ENCODE measurements around the gene CFAP107.
"Not testable (repeated sequence)": the region's sequence is repeated elsewhere in the genome, so short reads cannot be mapped to it uniquely, and the experiment has no call there.

The CFAP107 gene

GRCh38 chr1:12722626-12723025 lies 23.4 kb upstream of the CFAP107 start:
- H3K4me3 Mint-ChIP-seq = no peak overlapping the region
- no peaks in the 10 kb centered on the region for H3K36me3 Mint-ChIP-seq
- no peak overlapping the region for H3K27ac Mint-ChIP-seq
- no peaks in the 10 kb centered on the region for H3K9me3 Mint-ChIP-seq
- peaks cover 20% of the 10 kb centered on the region for H3K27me3 Mint-ChIP-seq
- H3K4me1 Mint-ChIP-seq = no peaks in the 10 kb centered on the region

- Mint-ChIP-seq H3K27me3 (peaks cover 36% of the 10 kb centered on the region), H3K4me3 (no peak overlapping the region), H3K27ac (no peak overlapping the region), H3K4me1 (no peaks in the 10 kb centered on the region), H3K36me3 (peaks cover 5% of the 10 kb centered on the region), H3K9me3 (peaks cover 9% of the 10 kb centered on the region)
Observed at GRCh38 chr1:12728391-12728790, 17.6 kb upstream of the CFAP107 start.

GRCh38 chr1:12730156-12730555 lies 15.8 kb upstream of the CFAP107 start:
- H3K27me3 Mint-ChIP-seq = peaks cover 44% of the 10 kb centered on the region
- H3K4me3 Mint-ChIP-seq = no peak overlapping the region
- H3K27ac Mint-ChIP-seq = no peak overlapping the region
- H3K4me1 Mint-ChIP-seq = no peaks in the 10 kb centered on the region
- H3K9me3 Mint-ChIP-seq = peaks cover 13% of the 10 kb centered on the region
- H3K36me3 Mint-ChIP-seq = peaks cover 7% of the 10 kb centered on the region

GRCh38 chr1:12731084-12731483 lies 14.9 kb upstream of the CFAP107 start:
- not testable (repeated sequence) for H3K27ac Mint-ChIP-seq, H3K4me3 Mint-ChIP-seq, H3K36me3 Mint-ChIP-seq, H3K4me1 Mint-ChIP-seq
- H3K9me3 Mint-ChIP-seq = peaks cover 18% of the 10 kb centered on the region
- H3K27me3 Mint-ChIP-seq = peaks cover 45% of the 10 kb centered on the region

- Mint-ChIP-seq H3K4me1 (no peaks in the 10 kb centered on the region), H3K4me3 (no peak overlapping the region), H3K27me3 (peaks cover 50% of the 10 kb centered on the region), H3K27ac (no peak overlapping the region), H3K9me3 (peaks cover 34% of the 10 kb centered on the region), H3K36me3 (peaks cover 9% of the 10 kb centered on the region)
Observed at GRCh38 chr1:12734651-12735050, 11.3 kb upstream of the CFAP107 start.

GRCh38 chr1:12738934-12739333 lies 7.1 kb upstream of the CFAP107 start:
- Mint-ChIP-seq H3K36me3 (peaks cover 2% of the 10 kb centered on the region), H3K27me3 (peaks cover 35% of the 10 kb centered on the region), H3K4me1 (no peaks in the 10 kb centered on the region), H3K4me3 (no peak overlapping the region), H3K27ac (no peak overlapping the region), H3K9me3 (peaks cover 21% of the 10 kb centered on the region)

- Mint-ChIP-seq H3K4me1 (no peaks in the 10 kb centered on the region), H3K36me3 (peaks cover 4% of the 10 kb centered on the region), H3K4me3 (no peak overlapping the region), H3K27ac (no peak overlapping the region), H3K27me3 (peaks cover 38% of the 10 kb centered on the region), H3K9me3 (peaks cover 21% of the 10 kb centered on the region)
Observed at GRCh38 chr1:12739613-12740012, 6.4 kb upstream of the CFAP107 start.

GRCh38 chr1:12741946-12742345 lies 4.1 kb upstream of the CFAP107 start:
- Mint-ChIP-seq H3K4me1 (no peaks in the 10 kb centered on the region), H3K4me3 (no peak overlapping the region), H3K9me3 (peaks cover 7% of the 10 kb centered on the region), H3K27me3 (peaks cover 36% of the 10 kb centered on the region), H3K27ac (no peak overlapping the region), H3K36me3 (peaks cover 5% of the 10 kb centered on the region)

GRCh38 chr1:12745126-12745991 lies 641 bp upstream of the CFAP107 start:
- no peak overlapping the region for H3K4me3 Mint-ChIP-seq
- H3K27me3 Mint-ChIP-seq = peaks cover 41% of the 10 kb centered on the region
- H3K9me3 Mint-ChIP-seq = peaks cover 18% of the 10 kb centered on the region

GRCh38 chr1:12748778-12749355 lies 2.9 kb downstream of the CFAP107 start:
- Mint-ChIP-seq H3K36me3 (peaks cover 14% of the 10 kb centered on the region), H3K27ac (no peak overlapping the region), H3K9me3 (peaks cover 21% of the 10 kb centered on the region), H3K27me3 (peaks cover 41% of the 10 kb centered on the region), H3K4me1 (no peaks in the 10 kb centered on the region), H3K4me3 (peak overlapping the region; percentile 6)

More at GRCh38 chr1:12745126-12745991, 641 bp upstream of the CFAP107 start:
- Mint-ChIP-seq H3K36me3 (peaks cover 14% of the 10 kb centered on the region), H3K27ac (no peak overlapping the region), H3K4me1 (no peaks in the 10 kb centered on the region)

GRCh38 chr1:12754738-12755137 lies 8.7 kb downstream of the CFAP107 start:
- Mint-ChIP-seq H3K27me3 (peaks cover 23% of the 10 kb centered on the region), H3K4me3 (no peak overlapping the region), H3K36me3 (peaks cover 2% of the 10 kb centered on the region), H3K9me3 (peaks cover 8% of the 10 kb centered on the region), H3K27ac (no peak overlapping the region), H3K4me1 (no peaks in the 10 kb centered on the region)

- no peaks in the 10 kb centered on the region for H3K9me3 Mint-ChIP-seq
- peaks cover 18% of the 10 kb centered on the region for H3K27me3 Mint-ChIP-seq
- peak overlapping the region; percentile 18 for H3K27ac Mint-ChIP-seq
- no peaks in the 10 kb centered on the region for H3K4me1 Mint-ChIP-seq
- no peak overlapping the region for H3K4me3 Mint-ChIP-seq
- no peaks in the 10 kb centered on the region for H3K36me3 Mint-ChIP-seq
Observed at GRCh38 chr1:12756273-12756672, 10.3 kb downstream of the CFAP107 start.

GRCh38 chr1:12756768-12757413 lies 10.9 kb downstream of the CFAP107 start:
- no peak overlapping the region for H3K27ac Mint-ChIP-seq
- H3K36me3 Mint-ChIP-seq = no peaks in the 10 kb centered on the region
- no peaks in the 10 kb centered on the region for H3K4me1 Mint-ChIP-seq
- no peak overlapping the region for H3K4me3 Mint-ChIP-seq
- peaks cover 18% of the 10 kb centered on the region for H3K27me3 Mint-ChIP-seq
- no peaks in the 10 kb centered on the region for H3K9me3 Mint-ChIP-seq

GRCh38 chr1:12757836-12758235 lies 11.8 kb downstream of the CFAP107 start:
- Mint-ChIP-seq H3K4me1 (no peaks in the 10 kb centered on the region), H3K27ac (no peak overlapping the region)

GRCh38 chr1:12760256-12760795 lies 14.3 kb downstream of the CFAP107 start:
- Mint-ChIP-seq H3K4me3 (no peak overlapping the region), H3K27ac (no peak overlapping the region), H3K27me3 (peaks cover 18% of the 10 kb centered on the region), H3K36me3 (no peaks in the 10 kb centered on the region), H3K9me3 (no peaks in the 10 kb centered on the region), H3K4me1 (no peaks in the 10 kb centered on the region)

More at GRCh38 chr1:12757836-12758235, 11.8 kb downstream of the CFAP107 start:
- Mint-ChIP-seq H3K36me3 (no peaks in the 10 kb centered on the region), H3K27me3 (peaks cover 18% of the 10 kb centered on the region), H3K9me3 (no peaks in the 10 kb centered on the region), H3K4me3 (no peak overlapping the region)

GRCh38 chr1:12761781-12762180 lies 15.8 kb downstream of the CFAP107 start:
- Mint-ChIP-seq H3K27ac (no peak overlapping the region), H3K4me3 (no peak overlapping the region), H3K4me1 (no peaks in the 10 kb centered on the region), H3K9me3 (no peaks in the 10 kb centered on the region), H3K36me3 (no peaks in the 10 kb centered on the region), H3K27me3 (peaks cover 16% of the 10 kb centered on the region)

Data from activated naive CD4-positive, alpha-beta T cell treated with anti-CD3 and anti-CD28 coated beads, Interleukin-2, amount 50 U/mL, for 24 hours (primary cell).